CD4-positive, alpha-beta memory T cell (primary cell): ENCODE data around the gene UNC45B. TPM values are rescaled to one million over a fixed set of nuclear protein-coding genes. Genes with fewer than 3 reads are reported as not detected.
"Not testable (repeated sequence)": the region's sequence is repeated elsewhere in the genome, so short reads cannot be mapped to it uniquely, and the experiment has no call there.

ENCODE experiments used
- CTCF ChIA-PET: fragments of 350-600 bp; sonication (Branson Sonifier 250); formaldehyde crosslinking; loops from one replicate; lab custom pipeline; 2021; ENCODE audit warnings: inconsistent platforms; ENCODE audit not compliant: partially characterized antibody; lab: Charles Lee
- POLR2A ChIA-PET: fragments of 350-600 bp; sonication (Branson Sonifier 250); formaldehyde crosslinking; loops from one replicate; lab custom pipeline; 2021; ENCODE audit not compliant: partially characterized antibody; lab: Charles Lee
- DNase-seq, 5 donors: peaks; one replicate each; pipeline versions ENCODE4 v3.0.0 to v3.0.0-alpha.2; 2020 to 2022; ENCODE audit warnings: mixed read lengths in 1 of 5
- H3K27ac ChIP-seq: one replicate; pipeline ENCODE4 v1.7.0; 2013; ENCODE audit warnings: low read depth, low read length
- H3K27me3 ChIP-seq: 2 replicates; pipeline ENCODE4 v1.7.0; 2013; ENCODE audit warnings: mild to moderate bottlenecking, low read length, moderate library complexity; ENCODE audit not compliant: insufficient read depth
- H3K36me3 ChIP-seq: 2 replicates; pipeline ENCODE4 v1.7.0; 2013; ENCODE audit warnings: mild to moderate bottlenecking, low read length, moderate library complexity; ENCODE audit not compliant: insufficient read depth
- H3K4me1 ChIP-seq: 2 replicates; pipeline ENCODE4 v1.7.0; 2013; ENCODE audit warnings: mild to moderate bottlenecking, low read length, moderate library complexity; ENCODE audit not compliant: insufficient read depth
- H3K4me3 ChIP-seq, 2 donors: one replicate each; pipeline ENCODE4 v1.7.0; 2013; ENCODE audit warnings: low read length in 2 of 2, mild to moderate bottlenecking in 1 of 2
- H3K9me3 ChIP-seq, 2 donors: one replicate each; pipeline ENCODE4 v1.7.0; 2013; ENCODE audit warnings: low read length in 2 of 2, control low read depth in 1 of 2; ENCODE audit not compliant: control insufficient read depth in 1 of 2
- H3K27ac Mint-ChIP-seq, 7 donors: one replicate each; pipeline ENCODE4 v1.8.0; 2020 to 2021; ENCODE audit warnings: mixed read lengths in 7 of 7, mild to moderate bottlenecking in 6 of 7, inconsistent platforms in 3 of 7, moderate library complexity in 3 of 7
- H3K27me3 Mint-ChIP-seq, 2 donors: one replicate each; pipeline ENCODE4 v1.8.0; 2020 to 2021; ENCODE audit warnings: mixed read lengths in 2 of 2
- H3K36me3 Mint-ChIP-seq, 2 donors: one replicate each; pipeline ENCODE4 v1.8.0; 2020 to 2021; ENCODE audit warnings: mixed read lengths in 2 of 2, inconsistent platforms in 1 of 2, mild to moderate bottlenecking in 1 of 2
- H3K4me1 Mint-ChIP-seq, 4 donors: one replicate each; pipeline ENCODE4 v1.8.0; 2020 to 2021; ENCODE audit warnings: mixed read lengths in 4 of 4, mild to moderate bottlenecking in 1 of 4
- H3K4me3 Mint-ChIP-seq, 8 donors: one replicate each; pipeline ENCODE4 v1.8.0; 2020 to 2021; ENCODE audit warnings: mixed read lengths in 8 of 8, mild to moderate bottlenecking in 7 of 8, moderate library complexity in 6 of 8, inconsistent platforms in 3 of 8
- H3K9me3 Mint-ChIP-seq, 8 donors: one replicate each; pipeline ENCODE4 v1.8.0; 2020 to 2021; ENCODE audit warnings: mixed read lengths in 8 of 8, mild to moderate bottlenecking in 5 of 8, inconsistent platforms in 3 of 8, moderate library complexity in 1 of 8
- intact Hi-C: fragments of 100-400 bp; cut with micrococcal nuclease; formaldehyde crosslinking; loops from one replicate; pipeline ENCODE4 v1.15.1; 2023
- polyA plus RNA-seq, 2 donors: library from polyadenylated mRNA; unstranded; fragments of 300-500 nt; fragmentation: Illumina TruSeq; gene quantifications; one replicate each; pipeline ENCODE4 v1.2.3, GENCODE V29; 2021
- total RNA-seq, 2 experiments: library from RNA; stranded (reverse); gene quantifications; one replicate each; pipeline ENCODE4 v1.2.3, GENCODE V29; 2021

UNC45B gene
- total and polyA plus RNA-seq, 4 experiments from 2014 or later, result 0.13 to 0.73 (median 0.64) TPM

DNA sequence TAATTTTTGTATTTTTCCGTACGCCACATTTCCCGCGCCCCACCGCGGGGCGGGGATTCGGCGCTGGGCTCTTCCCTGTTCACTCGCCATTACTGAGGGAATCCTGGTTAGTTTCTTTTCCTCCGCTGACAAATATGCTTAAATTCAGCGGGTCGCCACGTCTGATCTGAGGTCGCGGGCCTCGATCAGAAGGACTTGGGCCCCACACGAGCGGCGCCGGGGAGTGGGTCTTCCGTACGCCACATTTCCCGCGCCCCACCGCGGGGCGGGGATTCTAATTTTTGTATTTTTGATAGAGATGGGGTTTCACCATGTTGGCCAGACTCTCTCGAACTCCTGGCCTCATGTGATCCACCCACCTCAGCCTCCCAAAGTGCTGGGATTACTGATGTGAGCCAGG, 3.5 kb downstream of the UNC45B start:
- H3K36me3 Mint-ChIP-seq, H3K27me3 ChIP-seq, H3K36me3 ChIP-seq, H3K4me3 ChIP-seq, H3K4me1 Mint-ChIP-seq, DNase-seq, intact Hi-C loops, H3K4me1 ChIP-seq, H3K9me3 Mint-ChIP-seq, H3K27ac ChIP-seq, CTCF ChIA-PET, H3K9me3 ChIP-seq, H3K27me3 Mint-ChIP-seq: not testable (repeated sequence)
- H3K27ac Mint-ChIP-seq, result peak overlapping the region in 1 of 7 donors; percentile 57
- H3K4me3 Mint-ChIP-seq, result peak overlapping the region in 1 of 8 donors; percentile 66
- POLR2A ChIA-PET, result interaction anchor here (2.0 kb wide), 1 partner anchor 10 kb away, joined by 6 read pairs; no protein-coding TSS in a partner anchor

DNA sequence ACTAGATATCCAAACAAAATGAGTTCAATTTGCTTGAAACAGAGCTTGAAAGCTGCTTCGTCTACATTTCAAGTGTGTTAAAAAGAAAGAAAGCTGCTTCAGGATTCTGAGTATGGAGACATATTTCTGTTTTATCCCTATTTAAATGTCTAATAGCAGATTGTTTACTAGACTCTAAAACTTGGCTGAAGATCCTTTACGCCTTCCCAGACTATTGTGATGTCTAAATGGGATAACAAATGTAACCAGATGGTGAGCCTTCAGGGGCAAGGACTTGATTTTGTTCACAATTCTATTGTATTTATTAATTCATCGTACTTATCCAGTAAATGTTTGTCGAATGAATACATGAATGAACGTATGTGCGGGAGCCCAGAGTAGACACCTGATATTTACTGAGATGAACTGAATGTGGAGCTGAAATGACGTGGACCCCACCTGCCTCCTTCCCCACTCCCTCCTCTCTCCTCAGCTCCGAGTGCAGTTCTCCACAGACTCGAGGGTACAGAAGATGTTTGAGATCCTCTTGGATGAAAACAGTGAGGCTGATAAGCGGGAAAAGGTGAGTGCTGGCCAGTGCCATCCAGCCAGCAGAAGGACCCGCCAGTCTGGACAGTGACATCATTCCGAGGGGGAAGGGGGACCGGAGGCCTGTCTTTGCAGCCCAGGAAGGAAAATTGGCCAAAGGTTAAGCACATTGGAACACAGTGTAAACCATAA, 5.0 kb downstream of the UNC45B start:
- Mint-ChIP-seq H3K9me3 (peaks cover 0 to 4% (median 0%) of the 10 kb centered on the region in 8 donors), H3K36me3 (no peaks in the 10 kb centered on the region), H3K4me3 (no peak overlapping the region), H3K27me3 (no peaks in the 10 kb centered on the region), H3K4me1 (no peaks in the 10 kb centered on the region), H3K27ac (no peak overlapping the region)
- H3K9me3 ChIP-seq, result no peaks in the 10 kb centered on the region
- no peak overlapping the region for H3K27ac ChIP-seq
- H3K4me1 ChIP-seq, result no peaks in the 10 kb centered on the region
- ChIA-PET CTCF (no interaction called here), POLR2A (interaction anchor here (0.6 kb wide), 1 partner anchor 49 kb away, joined by 3 read pairs; no protein-coding TSS in a partner anchor)
- H3K36me3 ChIP-seq, result no peaks in the 10 kb centered on the region
- H3K27me3 ChIP-seq, result no peaks in the 10 kb centered on the region
- no peak overlapping the region for H3K4me3 ChIP-seq
- no peak for DNase-seq
- intact Hi-C loops, result no loop called here

DNA sequence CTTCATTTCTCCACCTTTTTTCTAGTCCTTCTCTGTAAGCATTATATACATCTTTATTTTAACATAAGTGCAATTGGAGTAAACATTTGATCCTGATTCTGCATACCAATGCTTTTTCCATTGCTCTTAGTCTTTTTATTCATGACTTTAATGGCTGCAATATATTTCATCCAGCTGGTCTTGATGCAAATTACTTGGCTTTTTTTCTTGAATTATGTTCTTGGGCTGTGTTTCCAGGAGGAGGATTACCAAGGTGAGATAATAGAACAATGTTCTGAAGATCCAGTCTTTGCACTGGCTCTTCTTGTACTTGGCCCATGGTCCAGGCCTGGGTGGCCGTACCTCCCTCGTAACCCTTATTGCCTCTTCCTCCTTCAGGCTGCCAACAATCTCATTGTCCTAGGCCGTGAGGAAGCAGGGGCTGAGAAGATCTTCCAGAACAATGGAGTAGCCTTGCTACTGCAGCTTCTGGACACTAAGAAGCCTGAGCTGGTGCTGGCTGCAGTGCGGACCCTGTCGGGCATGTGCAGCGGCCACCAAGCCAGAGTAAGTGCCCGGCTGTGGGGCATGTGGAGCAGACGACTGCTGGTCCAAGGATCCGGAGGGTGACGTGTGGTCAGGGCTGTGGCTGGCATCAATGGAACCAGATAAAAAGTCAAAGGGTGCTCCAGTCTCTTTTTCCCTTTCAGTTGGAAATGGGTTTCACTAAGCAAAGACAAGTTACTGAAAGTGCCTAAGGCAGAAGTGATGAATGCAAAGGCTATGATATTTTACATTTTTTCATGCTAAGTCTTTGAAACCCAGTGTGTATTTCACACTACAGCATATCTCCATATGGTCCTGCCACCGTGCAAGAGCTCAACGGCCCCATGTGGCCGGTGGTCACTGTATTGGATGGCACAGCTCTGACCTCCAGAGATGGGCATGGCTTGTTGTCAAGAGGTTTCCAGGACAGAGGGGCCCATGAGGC, 6.9 kb downstream of the UNC45B start:
- Histone ChIP-seq H3K36me3 (no peaks in the 10 kb centered on the region), H3K4me1 (peaks cover 6% of the 10 kb centered on the region), H3K27ac (no peak overlapping the region), H3K9me3 (no peaks in the 10 kb centered on the region), H3K4me3 (no peak overlapping the region), H3K27me3 (no peaks in the 10 kb centered on the region)
- Mint-ChIP-seq H3K9me3 (peaks cover 0 to 2% (median 0%) of the 10 kb centered on the region in 8 donors), H3K4me3 (no peak overlapping the region), H3K27ac (no peak overlapping the region), H3K27me3 (no peaks in the 10 kb centered on the region), H3K4me1 (peaks cover 2 to 13% (median 9%) of the 10 kb centered on the region in 4 donors), H3K36me3 (no peaks in the 10 kb centered on the region)
- CTCF ChIA-PET, result no interaction called here
- intact Hi-C loops, result no loop called here
- DNase-seq, result no peak
- POLR2A ChIA-PET, result no interaction called here

DNA sequence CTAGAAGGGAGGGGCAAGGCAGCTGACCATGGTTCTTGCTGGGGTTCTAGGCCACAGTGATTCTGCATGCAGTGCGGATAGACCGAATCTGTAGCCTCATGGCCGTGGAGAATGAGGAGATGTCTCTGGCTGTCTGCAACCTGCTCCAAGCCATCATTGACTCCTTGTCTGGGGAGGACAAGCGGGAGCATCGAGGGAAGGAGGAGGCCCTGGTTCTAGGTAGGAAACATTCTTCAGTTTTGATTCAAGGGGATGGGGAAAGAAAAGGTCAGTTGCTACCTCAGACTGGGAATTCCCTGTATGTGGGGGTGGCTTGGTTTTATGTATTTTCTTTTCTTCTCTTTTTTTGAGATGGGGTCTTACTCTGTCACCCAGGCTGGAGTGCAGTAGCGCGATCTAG, 7.6 kb downstream of the UNC45B start:
- Histone ChIP-seq H3K4me3 (no peak overlapping the region), H3K27ac (no peak overlapping the region), H3K4me1 (peaks cover 13% of the 10 kb centered on the region), H3K36me3 (no peaks in the 10 kb centered on the region), H3K9me3 (no peaks in the 10 kb centered on the region), H3K27me3 (no peaks in the 10 kb centered on the region)
- no peak for DNase-seq
- peaks cover 0 to 2% (median 0%) of the 10 kb centered on the region in 8 donors for H3K9me3 Mint-ChIP-seq
- intact Hi-C loops, result no loop called here
- ChIA-PET POLR2A (no interaction called here), CTCF (no interaction called here)
- H3K4me3 Mint-ChIP-seq, result no peak overlapping the region
- no peaks in the 10 kb centered on the region for H3K36me3 Mint-ChIP-seq
- H3K27me3 Mint-ChIP-seq, result no peaks in the 10 kb centered on the region
- H3K27ac Mint-ChIP-seq, result no peak overlapping the region
- peaks cover 6 to 20% (median 15%) of the 10 kb centered on the region in 4 donors for H3K4me1 Mint-ChIP-seq

DNA sequence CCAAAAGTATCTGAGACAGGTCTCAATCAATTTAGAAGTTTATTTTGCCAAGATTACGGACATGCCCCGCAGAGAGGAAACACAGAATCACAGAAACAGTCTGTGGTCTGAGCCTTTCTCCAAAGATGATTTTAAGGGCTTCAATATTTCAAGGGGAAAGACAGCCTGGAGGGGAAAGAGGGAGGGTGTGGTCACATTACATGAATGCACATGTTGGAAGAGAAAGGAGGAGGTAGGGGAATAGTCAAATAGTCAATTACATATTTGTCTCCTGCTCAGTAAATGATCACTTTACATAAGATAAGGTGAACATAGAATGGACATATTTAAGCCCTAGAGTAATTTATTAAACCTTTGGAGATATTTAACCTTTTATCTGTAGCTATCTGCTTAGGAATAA, 12.3 kb downstream of the UNC45B start:
- Mint-ChIP-seq H3K36me3 (no peaks in the 10 kb centered on the region), H3K4me3 (peak overlapping the region in 5 of 8 donors; percentile 45 to 79 (median 76)), H3K27me3 (no peaks in the 10 kb centered on the region), H3K27ac (peak overlapping the region; percentile 53 to 94 (median 93)), H3K9me3 (no peaks in the 10 kb centered on the region), H3K4me1 (peaks cover 33 to 66% (median 52%) of the 10 kb centered on the region in 4 donors)
- H3K4me1 ChIP-seq, result peaks cover 45% of the 10 kb centered on the region
- ChIA-PET POLR2A (interaction anchor here (0.7 to 12.0 kb wide), 16 partner anchors 10 to 649 kb away, joined by 3 to 117 read pairs (median 6); partner anchors contain the start of genes NLE1, SLFN12L, SLFN5 and TAF15), CTCF (interaction anchor here (0.8 to 2.6 kb wide), 3 partner anchors 17 to 587 kb away, joined by 3 to 10 read pairs (median 7); no protein-coding TSS in a partner anchor)
- intact Hi-C loops, result loop anchor here (5.0 kb wide), 1 partner anchor 327 kb away; no protein-coding TSS in a partner anchor
- no peak overlapping the region for H3K4me3 ChIP-seq
- no peaks in the 10 kb centered on the region for H3K36me3 ChIP-seq
- H3K27me3 ChIP-seq, result no peaks in the 10 kb centered on the region
- H3K9me3 ChIP-seq, result no peaks in the 10 kb centered on the region
- DNase-seq, result no peak
- H3K27ac ChIP-seq, result peak overlapping the region; percentile 39

DNA sequence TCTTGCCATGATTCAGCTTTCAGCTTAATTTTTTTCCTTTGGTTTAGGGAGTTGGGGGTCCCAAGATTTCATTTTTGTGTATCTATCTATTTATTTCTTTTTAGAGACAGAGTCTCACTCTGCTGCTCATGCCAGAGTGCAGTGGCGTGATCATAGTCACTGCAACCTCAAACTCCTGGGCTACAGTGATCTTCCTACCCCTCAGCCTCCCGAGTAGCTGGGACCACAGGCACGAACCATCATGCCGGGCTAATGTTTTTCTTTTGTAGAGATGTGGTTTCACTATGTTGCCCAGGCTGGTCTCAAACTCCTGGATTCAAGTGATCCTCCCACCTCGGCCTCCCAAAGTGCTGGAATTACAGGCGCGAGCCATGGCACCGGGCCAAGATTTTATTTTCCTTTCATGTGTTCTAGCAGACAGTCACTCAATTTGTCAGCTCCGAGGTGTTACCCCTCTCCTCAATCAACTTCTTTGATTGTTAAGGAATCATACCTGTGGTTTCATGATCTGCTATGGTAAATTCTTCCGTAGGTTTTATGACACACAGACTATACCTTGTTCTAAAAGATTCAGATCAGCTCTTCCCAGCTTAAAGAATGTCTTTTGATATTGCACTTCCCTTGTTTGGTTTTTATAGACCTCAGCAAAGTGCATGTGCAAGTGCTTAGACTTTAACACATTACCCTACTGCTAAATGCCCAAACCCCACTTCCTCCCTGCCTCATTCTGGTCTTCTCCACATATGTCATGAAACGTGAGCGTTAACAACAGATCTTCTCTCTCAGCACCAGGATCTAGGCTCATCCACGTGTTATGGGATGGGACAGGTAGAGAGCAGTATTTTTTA, 13.0 kb downstream of the UNC45B start:
- Histone ChIP-seq H3K36me3 (no peaks in the 10 kb centered on the region), H3K9me3 (no peaks in the 10 kb centered on the region), H3K4me3 (peak overlapping the region in 1 of 2 donors; percentile 12), H3K27ac (peak overlapping the region; percentile 39), H3K27me3 (no peaks in the 10 kb centered on the region), H3K4me1 (peaks cover 52% of the 10 kb centered on the region)
- DNase-seq, result peak; percentile 57 to 74 (median 62)
- Mint-ChIP-seq H3K27me3 (no peaks in the 10 kb centered on the region), H3K4me3 (peak overlapping the region; percentile 67 to 85 (median 74)), H3K36me3 (no peaks in the 10 kb centered on the region), H3K27ac (peak overlapping the region; percentile 84 to 94 (median 93)), H3K4me1 (peaks cover 37 to 73% (median 56%) of the 10 kb centered on the region in 4 donors), H3K9me3 (no peaks in the 10 kb centered on the region)
- ChIA-PET POLR2A (interaction anchor here (0.6 to 12.0 kb wide), 32 partner anchors 10 to 649 kb away, joined by 3 to 117 read pairs (median 4); partner anchors contain the start of genes AP2B1, NLE1, PEX12 and RAD51D), CTCF (interaction anchor here (0.6 to 2.6 kb wide), 9 partner anchors 9 to 648 kb away, joined by 3 to 10 read pairs (median 3); partner anchors contain the start of gene TAF15)
- intact Hi-C loops, result loop anchor here (1.0 to 5.0 kb wide), 4 partner anchors 18 to 327 kb away; partner anchors contain the start of gene NLE1
